Fibroblast of lung (primary cell): ENCODE data around the gene EEPD1.

ENCODE experiments used
- CTCF ChIP-seq, 2 donors: IDR thresholded peaks in 1 of 2; conservative IDR thresholded peaks in 1 of 2; 1 replicate in 1 of 2; 2 replicates in 1 of 2; pipeline ENCODE4 v1.5.1; 2011 to 2012; ENCODE audit warnings: low read length in 2 of 2, control low read depth in 1 of 2, inconsistent platforms in 1 of 2, low read depth in 1 of 2, mild to moderate bottlenecking in 1 of 2
- EZH2 ChIP-seq: IDR thresholded peaks from 2 replicates; pipeline ENCODE4 v1.5.1; 2012; ENCODE audit warnings: low read length, control low read depth, mild to moderate bottlenecking; ENCODE audit errors: missing control alignments

GRCh38 chr7:36192053-36192824 is 39.2 kb downstream of the EEPD1 start:
- TF ChIP-seq CTCF (conservative IDR thresholded peaks at IDR 0.05 in 1 of 2, IDR thresholded peaks at IDR 0.05 in 1 of 2; ENCODE audit: low read depth in 1 of 2, low read length in 2 of 2): peak in 1 of 2 donors; percentile 12
- TF ChIP-seq EZH2: no peak
